ENCODE results near the gene CD109.

DNA sequence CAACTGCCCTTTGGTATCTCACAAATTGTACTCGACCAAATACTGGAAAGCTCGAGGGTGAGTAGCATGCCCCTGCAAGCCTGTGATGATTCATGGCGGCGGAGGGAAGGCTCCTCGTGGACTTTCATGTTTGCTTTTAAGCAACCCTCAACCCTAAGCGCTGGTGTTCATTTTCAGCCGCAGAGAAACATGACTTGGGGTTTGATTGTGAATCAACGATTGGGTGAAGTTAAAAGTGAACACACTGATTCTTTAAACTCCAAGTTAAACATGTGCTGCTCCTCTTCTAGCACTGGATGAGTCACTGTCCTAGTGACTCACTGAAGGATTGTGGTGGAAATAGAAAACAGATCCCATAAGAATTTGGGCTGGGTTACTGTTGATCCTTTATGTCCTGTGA, 8.3 kb downstream of the CD109 start:
- TF ChIP-seq ZNF70 (CRISPR knock-in tag; IDR thresholded peaks at IDR 0.05) (no peak), ZNF565 (CRISPR knock-in tag; conservative IDR thresholded peaks at IDR 0.05; ENCODE audit: low read depth) (no peak), ARNTL (CRISPR knock-in tag; IDR thresholded peaks at IDR 0.05; ENCODE audit: borderline replicate concordance, low read depth) (no peak), ESRRG (CRISPR knock-in tag; IDR thresholded peaks at IDR 0.05) (no peak), ZC3H10 (CRISPR knock-in tag; IDR thresholded peaks at IDR 0.05) (no peak), TCF4 (CRISPR knock-in tag; IDR thresholded peaks at IDR 0.05; ENCODE audit: borderline replicate concordance) (no peak), GLIS3 (CRISPR knock-in tag; IDR thresholded peaks at IDR 0.05) (no peak)
- TF ChIP-seq, protein P1, sequence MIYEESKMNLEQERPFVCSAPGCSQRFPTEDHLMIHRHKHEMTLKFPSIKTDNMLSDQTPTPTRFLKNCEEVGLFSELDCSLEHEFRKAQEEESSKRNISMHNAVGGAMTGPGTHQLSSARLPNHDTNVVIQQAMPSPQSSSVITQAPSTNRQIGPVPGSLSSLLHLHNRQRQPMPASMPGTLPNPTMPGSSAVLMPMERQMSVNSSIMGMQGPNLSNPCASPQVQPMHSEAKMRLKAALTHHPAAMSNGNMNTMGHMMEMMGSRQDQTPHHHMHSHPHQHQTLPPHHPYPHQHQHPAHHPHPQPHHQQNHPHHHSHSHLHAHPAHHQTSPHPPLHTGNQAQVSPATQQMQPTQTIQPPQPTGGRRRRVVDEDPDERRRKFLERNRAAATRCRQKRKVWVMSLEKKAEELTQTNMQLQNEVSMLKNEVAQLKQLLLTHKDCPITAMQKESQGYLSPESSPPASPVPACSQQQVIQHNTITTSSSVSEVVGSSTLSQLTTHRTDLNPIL (CRISPR knock-in tag; IDR thresholded peaks at IDR 0.05; ENCODE audit: low read depth), result no peak
- TF ChIP-seq, protein P2, sequence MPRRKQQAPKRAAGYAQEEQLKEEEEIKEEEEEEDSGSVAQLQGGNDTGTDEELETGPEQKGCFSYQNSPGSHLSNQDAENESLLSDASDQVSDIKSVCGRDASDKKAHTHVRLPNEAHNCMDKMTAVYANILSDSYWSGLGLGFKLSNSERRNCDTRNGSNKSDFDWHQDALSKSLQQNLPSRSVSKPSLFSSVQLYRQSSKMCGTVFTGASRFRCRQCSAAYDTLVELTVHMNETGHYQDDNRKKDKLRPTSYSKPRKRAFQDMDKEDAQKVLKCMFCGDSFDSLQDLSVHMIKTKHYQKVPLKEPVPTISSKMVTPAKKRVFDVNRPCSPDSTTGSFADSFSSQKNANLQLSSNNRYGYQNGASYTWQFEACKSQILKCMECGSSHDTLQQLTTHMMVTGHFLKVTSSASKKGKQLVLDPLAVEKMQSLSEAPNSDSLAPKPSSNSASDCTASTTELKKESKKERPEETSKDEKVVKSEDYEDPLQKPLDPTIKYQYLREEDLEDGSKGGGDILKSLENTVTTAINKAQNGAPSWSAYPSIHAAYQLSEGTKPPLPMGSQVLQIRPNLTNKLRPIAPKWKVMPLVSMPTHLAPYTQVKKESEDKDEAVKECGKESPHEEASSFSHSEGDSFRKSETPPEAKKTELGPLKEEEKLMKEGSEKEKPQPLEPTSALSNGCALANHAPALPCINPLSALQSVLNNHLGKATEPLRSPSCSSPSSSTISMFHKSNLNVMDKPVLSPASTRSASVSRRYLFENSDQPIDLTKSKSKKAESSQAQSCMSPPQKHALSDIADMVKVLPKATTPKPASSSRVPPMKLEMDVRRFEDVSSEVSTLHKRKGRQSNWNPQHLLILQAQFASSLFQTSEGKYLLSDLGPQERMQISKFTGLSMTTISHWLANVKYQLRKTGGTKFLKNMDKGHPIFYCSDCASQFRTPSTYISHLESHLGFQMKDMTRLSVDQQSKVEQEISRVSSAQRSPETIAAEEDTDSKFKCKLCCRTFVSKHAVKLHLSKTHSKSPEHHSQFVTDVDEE (CRISPR knock-in tag; IDR thresholded peaks at IDR 0.05), result no peak
- TF ChIP-seq, protein P3, sequence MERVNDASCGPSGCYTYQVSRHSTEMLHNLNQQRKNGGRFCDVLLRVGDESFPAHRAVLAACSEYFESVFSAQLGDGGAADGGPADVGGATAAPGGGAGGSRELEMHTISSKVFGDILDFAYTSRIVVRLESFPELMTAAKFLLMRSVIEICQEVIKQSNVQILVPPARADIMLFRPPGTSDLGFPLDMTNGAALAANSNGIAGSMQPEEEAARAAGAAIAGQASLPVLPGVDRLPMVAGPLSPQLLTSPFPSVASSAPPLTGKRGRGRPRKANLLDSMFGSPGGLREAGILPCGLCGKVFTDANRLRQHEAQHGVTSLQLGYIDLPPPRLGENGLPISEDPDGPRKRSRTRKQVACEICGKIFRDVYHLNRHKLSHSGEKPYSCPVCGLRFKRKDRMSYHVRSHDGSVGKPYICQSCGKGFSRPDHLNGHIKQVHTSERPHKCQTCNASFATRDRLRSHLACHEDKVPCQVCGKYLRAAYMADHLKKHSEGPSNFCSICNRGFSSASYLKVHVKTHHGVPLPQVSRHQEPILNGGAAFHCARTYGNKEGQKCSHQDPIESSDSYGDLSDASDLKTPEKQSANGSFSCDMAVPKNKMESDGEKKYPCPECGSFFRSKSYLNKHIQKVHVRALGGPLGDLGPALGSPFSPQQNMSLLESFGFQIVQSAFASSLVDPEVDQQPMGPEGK (CRISPR knock-in tag; IDR thresholded peaks at IDR 0.05; ENCODE audit: borderline replicate concordance), result no peak
- TF ChIP-seq, protein P4, sequence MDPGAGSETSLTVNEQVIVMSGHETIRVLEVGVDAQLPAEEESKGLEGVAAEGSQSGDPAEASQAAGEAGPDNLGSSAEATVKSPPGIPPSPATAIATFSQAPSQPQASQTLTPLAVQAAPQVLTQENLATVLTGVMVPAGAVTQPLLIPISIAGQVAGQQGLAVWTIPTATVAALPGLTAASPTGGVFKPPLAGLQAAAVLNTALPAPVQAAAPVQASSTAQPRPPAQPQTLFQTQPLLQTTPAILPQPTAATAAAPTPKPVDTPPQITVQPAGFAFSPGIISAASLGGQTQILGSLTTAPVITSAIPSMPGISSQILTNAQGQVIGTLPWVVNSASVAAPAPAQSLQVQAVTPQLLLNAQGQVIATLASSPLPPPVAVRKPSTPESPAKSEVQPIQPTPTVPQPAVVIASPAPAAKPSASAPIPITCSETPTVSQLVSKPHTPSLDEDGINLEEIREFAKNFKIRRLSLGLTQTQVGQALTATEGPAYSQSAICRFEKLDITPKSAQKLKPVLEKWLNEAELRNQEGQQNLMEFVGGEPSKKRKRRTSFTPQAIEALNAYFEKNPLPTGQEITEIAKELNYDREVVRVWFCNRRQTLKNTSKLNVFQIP (CRISPR knock-in tag; IDR thresholded peaks at IDR 0.05; ENCODE audit: borderline replicate concordance, low read depth), result no peak

Data from SK-N-SH treated with all-trans-retinoic acid at 6 μM for 48 hours (cell line).